HG02840 (cell line): Measurements from ENCODE around the gene TCF3.

Source experiments
- ATAC-seq: cut with Tn5 transposase; IDR thresholded peaks from one replicate; pipeline ENCODE4 v1.9.1; 2021; ENCODE audit warnings: mild to moderate bottlenecking, moderate library complexity, moderate number of reproducible peaks; ENCODE audit not compliant: unreplicated experiment, low FRiP score

TCF3 gene

DNA sequence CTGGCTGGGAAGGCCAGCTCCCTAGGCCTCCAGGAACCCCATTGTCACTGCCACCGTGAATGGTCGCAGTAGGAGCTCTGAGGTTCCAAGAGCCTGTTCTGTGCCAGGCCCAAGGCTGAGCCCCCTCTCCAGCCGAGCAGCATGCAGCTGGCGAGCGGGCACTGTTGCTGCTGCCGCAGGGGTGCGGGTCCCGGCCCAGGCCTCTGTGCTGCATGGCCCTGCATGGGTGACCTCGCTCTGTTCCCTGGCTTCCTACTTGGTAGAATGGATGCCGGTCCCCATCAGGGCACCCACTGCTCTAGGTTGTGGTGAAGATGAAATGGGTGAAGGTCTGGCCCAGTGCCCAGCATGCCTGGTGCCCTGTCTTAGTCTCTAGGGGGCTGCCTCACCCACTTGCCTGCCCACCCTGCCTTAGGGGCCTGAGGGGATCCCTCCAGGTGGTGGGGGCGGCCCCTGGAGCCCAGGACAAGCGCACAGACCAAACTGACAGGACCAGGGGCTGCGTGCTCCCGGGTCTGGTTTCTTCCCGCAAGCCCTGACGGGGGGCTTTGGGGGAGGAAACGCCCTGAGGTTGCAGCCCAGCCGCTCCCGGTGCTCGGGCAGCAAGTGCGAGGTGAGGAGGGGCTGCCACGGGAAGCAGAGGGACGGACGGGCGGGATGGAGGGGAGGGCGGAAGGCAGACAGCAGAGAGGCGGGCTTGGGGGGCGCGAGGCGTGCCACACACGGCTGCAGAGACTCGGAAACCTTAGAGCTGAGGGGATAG, 38.4 kb downstream of the TCF3 start:
- no peak for ATAC-seq

DNA sequence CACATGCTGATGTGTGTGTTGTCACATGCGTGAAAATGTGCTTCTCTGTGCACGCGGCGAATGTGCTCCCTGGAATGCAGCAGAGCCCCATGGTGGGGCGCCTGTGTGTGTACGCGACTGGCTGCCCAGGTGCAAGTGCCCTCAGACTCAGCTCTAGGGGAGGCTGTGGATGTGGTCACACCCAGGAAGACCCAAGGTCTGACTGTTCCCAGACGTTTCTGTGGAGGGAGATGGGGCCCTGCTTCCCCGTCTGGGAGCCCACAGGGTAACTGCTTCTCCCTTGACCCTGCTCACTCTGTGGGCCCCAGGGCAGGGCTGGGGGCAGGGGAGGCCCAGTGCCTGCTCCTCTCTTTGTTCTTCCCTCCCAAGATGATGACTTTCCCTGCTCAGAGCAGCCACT, 39.3 kb downstream of the TCF3 start:
- ATAC-seq: no peak

DNA sequence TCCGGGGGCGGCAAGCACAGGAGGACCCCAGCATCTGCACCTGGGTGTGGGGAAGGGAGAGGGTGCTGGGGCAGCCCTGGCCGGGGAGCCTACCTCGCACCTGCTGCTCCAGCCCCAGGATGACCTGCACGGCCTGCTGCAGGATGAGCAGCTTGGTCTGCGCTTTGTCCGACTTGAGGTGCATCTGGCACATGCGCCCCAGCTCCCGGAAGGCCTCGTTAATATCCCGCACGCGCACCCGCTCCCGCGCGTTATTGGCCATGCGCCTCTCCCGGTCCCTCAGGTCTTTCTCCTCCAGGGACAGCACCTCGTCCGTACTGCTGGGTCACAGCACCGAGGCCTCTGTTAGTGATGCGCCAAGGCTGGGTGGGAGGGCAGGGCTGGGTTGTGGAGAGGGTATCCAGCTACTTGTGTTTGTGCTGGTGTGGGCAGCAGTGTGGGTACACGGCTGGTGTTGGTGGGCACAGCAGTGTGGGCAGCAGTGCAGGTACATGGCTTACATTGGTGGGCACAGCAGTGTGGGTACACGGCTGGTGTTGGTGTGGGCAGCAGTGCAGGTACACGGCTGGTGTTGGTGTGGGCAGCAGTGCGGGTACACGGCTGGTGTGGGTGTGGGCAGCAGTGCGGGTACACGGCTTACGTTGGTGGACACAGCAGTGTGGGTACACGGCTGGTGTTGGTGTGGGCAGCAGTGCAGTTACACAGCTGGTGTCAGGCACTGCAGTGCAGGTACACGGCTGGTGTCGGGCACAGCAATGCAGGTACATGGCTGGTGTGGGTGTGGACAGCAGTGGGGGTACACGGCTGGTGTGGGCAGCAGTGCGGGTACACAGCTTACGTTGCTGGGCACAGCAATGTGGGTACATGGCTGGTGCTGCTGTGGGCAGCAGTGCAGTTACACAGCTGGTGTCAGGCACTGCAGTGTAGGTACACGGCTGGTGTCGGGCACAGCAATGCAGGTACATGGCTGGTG, 40.0 kb downstream of the TCF3 start:
- no peak for ATAC-seq

DNA sequence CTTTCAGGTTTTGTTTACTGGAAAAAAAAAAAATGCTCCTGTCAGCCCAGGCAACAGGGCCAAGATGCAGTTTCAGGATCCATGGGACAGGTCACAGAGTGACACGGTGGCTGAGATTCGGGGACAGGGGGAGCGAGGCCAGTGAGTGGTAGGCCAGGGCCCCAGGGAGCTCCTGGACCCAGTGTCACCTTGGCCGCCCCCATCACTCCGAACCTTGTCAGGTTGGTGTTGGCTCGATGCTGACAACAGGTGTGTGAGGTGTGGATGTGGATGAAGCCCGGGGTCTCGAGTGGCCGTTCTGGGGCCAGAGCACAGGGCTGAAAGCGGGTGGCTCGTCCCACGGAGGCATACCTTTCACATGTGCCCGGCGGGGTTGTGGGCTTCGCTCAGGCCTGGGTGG, 41.1 kb downstream of the TCF3 start:
- ATAC-seq: no peak

DNA sequence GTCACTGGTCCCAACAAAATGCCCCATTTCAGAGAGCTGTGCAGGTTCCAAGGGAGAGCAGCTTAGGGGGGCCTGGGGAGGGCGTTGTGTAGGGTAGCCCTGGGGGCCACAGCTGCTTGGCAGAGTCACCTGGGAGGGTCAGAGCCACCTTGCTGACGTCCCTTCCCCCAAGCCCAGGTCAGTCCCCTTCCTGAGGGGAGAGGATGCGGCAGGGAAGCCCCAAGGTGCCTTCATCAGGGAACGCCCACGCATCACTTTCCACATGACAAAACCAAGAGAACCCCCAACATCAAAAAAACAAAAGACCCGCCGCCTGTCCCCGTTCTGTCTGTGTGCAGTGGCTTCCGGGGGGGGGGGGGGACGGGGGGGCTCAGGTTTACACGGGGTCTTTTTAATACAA, 41.8 kb downstream of the TCF3 start:
- no peak for ATAC-seq

DNA sequence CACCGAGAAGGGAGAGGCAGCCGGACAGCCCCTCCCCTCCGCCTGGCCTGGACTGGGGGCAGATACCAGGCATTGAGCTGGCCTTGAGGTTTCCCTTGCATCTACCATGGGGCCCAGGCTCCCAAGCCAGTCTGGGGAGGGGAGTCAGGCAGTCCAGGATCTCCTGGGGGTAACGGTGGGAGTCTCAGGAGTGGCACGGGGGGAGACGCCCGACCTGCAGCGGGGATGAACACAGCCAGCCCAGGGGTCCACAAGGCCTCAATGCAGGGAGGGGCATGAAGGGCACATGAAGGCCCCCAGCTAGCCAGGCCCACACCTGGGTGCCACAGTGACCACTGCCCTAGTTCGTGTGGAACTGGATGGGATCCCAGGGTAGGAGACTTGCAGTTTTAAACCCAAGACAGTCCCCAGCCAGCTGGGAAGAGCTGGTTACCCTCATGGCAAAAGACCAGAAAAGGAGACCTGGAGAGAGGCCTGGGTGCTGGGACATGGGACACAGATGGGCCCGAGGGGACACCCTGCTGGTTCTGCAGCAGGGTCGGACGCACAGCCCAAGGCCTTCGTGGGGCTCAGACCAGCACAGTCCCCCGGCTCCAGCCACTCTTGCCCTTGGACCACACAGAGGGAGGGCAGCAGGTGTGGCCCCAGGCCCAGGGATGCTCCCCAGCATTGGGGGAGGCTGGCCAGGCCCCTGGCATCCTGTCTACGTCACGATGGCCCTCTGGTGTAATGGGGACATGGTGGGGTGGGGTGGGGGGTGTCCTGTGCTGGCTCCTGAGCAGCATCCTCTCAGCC, 42.5 kb downstream of the TCF3 start:
- no peak for ATAC-seq

DNA sequence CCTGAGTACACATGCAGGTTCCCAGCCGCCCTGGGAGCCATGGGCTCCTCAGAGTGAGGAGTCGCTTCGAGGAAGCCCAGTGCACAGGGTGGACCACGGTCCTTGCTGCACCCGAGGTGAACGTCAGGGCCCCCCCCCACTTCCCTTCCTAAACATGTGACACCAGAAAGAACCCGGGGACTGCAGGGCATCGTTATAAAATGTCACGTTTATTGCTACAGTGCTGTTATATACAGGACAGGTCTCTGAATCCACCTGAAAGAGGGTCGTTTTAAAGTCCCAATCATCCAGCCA, 43.4 kb downstream of the TCF3 start:
- no peak for ATAC-seq

DNA sequence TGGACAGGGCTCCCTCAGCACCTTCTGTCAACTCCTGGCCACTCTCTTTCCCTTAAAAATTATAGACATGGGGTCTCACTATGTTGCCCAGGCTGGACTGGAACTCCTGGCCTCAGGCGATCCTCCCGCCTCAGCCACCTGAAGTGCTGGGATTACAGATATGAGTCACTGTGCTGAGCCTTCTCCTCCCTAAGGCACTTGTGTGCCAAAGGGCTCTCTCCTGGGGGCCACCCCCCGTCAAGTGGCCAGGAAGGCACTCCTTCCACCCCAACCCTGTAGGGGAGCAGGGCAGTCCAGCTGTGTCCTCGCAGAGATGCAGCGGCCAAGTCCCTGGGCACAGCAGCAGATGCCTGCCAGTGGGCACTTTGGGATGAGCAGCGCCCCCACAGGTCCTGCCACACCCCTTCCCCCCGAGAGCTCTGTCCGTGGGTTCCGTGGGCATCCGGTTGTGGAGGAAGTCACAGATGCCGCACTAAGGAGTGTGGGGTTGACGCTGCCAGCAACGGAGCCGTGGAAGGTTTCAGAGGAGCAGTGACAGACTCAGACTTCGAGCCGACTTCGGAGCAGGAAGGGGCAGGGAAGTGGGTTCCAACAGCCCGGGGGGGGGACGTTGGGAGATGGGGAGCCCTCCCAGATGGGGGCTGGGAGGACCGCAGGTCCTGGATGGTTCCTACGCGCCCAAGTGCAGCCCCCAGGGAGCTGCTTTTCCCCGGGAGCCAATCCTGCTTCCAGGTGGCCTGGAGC, 43.9 kb downstream of the TCF3 start:
- no peak for ATAC-seq

DNA sequence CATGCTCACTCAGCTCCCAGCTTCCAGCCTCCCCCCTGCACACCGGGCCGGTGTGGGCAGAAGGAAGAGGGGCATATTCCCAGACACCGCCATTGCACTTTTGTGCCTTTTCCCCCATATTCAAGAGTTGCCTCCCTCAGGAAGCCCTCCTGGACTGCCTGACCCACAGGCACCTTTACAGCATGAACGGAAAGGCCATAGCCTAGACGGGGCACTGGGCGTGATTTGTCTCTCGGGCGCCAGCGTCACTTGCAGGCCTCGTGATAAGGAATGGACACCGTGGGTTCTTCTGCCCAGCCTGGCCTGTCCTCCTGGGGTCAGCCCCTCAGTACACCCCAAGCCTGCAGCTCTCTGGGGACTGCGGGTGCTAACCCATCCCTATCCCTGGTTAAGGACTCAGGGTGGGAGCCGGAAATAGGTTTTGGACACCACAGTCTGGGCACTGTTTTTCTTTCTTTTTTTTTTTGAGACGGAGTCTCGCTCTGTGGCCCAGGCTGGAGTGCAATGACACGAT, 46.2 kb downstream of the TCF3 start:
- no peak for ATAC-seq

DNA sequence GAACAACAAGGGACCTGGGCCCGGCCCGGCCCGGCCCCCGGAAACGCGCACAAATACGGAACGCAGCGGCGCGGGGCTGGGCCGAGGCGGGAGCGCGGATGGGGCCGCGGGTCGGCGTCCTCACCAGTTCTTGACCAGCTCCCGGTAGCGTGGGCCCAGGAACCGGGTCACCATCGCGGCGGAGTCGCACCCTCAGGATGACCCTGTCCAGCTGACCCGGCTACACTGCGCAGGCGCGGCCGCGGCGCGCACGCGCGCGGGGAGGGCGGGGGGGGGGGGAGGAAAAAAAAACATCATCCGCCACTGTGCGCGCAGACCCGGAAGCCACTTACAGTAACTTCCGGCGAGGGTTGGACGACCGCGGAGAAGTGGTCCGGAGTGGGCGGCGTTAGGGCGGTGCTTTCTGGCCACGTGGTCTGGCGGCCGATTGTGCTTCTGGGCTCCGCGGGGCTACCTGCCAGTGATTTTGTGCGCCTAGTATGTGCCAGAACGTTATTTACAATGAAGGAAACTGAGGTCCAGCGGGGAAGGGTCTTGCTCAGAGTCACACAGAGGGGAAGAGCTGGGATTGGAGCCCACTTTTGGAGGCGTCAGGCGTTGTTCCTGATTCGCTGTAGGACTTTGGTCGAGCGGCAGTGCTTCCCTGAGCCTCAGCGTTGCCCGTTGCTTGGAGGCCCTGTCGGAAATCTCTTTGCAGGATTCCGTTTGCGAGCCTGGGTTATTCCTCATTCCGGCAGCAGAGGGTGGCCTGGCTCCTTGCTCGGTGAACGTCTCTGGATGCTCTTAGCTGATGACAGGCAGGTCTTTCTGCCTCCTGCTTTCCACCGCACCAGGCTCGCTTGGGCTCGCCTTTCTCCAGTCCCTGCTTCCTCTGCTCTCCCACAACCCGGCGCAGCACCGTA, 46.9 kb downstream of the TCF3 start, which contains the start of gene UQCR11:
Gene UQCR11, minus strand, starts transcription at position 227 of the 902 bp plus-strand sequence. Its CDS starts 53 bp downstream, at position 174.
- peak; percentile 82 for ATAC-seq

DNA sequence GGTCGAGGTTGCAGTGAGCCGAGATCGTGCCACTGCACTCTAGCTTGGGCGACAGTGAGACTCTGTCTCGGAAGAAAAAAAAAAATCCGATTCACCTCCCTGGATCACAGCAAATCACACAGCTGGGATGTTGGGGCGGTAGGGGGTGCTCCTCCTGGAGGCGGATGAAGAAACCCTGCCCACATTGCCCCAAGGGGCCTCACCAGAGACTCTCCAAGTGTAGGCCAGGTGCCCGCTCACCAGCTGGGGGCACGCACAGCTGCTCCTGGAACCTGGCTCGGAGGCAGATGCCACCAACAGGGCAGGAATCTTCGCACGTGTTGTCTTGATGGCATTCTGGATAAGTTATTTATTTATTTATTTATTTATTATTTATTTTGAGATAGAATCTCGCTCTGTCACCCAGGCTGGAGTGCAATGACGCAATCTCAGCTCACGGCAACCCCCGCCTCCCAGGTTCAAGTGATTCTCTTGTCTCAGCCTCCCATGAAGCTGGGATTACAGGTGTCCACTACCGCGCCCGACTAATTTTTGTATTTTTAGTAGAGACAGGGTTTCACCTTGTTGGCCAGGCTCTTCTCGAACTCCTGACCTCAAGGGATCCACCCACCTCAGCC, 50.2 kb downstream of the TCF3 start:
- no peak for ATAC-seq

DNA sequence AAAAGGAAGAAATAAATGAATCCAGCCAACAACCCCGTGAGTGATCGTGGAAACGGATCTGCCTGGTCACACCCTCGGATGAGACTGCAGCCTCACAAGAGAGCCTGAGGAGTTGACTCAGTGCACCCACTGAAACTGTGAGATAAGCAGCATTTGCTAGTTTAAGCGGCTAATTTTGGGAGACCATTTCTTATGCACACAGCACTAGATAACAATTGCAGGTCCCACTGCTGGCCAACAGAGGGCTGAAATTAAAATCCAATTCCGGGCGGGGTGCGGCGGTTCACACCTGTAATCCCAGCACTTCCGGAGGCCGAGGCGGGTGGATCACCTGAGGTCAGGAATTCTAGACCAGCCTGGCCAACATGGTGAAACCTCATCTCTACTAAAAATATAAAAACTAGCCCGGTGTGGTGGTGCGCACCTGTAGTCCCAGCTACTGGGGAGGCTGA, 50.8 kb downstream of the TCF3 start:
- no peak for ATAC-seq

DNA sequence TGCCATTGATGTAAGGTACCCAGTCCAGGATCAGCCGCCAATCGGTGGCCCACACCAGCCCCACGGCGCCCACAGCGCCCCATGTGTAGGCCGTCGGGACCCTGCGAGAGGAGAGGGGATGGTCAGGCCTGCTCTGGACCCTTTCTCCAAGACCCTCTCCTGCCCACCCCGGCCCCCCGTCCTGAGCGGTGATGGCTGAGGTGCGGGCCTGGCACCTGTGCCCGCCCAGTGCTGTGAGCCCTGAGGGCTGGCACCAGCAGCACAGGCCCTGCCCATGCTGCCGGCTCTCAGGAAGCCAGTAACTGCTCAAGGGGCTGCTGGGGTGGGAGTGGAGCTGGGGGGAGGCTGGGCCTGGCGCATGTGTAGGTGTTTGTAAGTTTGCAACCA, 53.0 kb downstream of the TCF3 start:
- ATAC-seq: no peak

DNA sequence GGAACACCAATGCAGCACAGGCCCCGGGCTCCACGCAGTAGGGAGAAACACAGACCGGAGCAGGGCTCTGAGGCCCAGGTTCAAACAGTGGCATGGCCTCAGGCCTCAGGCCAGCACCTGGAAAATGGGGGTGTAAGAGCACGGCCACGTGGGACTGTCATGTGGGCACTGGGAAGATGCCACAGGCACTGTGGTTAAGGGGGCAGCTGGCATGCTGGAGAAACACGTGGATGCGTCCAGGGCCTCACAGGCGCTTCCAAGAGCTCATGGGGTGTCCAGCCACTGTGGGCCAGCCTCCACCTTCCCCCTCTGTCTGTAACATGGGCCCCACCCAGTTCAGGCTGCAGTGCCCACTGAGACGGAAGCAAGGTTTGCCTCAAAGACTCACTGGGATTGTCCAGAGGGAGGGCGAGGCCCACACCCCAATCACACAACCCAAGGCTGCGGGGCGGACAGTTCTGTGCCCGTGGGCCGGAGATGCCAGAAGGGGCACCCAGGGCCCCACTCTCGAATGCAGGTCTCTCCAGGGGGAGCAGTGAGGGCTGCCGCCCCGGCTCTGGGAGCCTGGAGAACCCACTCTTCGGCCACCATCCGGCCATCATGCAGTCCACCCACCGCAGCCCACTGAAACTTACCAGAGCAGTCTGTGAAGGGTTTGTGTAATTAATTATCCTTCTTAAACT, 53.5 kb downstream of the TCF3 start:
- ATAC-seq: no peak

DNA sequence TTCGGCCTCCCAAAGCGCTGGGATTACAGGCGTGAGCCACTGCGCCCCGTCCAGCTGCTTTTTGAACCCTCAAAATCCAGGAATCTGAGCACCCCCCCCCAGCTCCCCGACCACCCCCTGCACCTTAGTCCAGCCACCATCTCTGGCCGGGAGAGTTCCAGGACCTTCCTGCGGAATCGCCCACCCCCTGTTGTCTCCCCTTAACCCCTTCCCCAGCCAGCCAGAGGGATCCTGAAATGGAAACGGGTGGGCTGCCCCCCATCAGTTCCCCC, 59.0 kb downstream of the TCF3 start:
- no peak for ATAC-seq

DNA sequence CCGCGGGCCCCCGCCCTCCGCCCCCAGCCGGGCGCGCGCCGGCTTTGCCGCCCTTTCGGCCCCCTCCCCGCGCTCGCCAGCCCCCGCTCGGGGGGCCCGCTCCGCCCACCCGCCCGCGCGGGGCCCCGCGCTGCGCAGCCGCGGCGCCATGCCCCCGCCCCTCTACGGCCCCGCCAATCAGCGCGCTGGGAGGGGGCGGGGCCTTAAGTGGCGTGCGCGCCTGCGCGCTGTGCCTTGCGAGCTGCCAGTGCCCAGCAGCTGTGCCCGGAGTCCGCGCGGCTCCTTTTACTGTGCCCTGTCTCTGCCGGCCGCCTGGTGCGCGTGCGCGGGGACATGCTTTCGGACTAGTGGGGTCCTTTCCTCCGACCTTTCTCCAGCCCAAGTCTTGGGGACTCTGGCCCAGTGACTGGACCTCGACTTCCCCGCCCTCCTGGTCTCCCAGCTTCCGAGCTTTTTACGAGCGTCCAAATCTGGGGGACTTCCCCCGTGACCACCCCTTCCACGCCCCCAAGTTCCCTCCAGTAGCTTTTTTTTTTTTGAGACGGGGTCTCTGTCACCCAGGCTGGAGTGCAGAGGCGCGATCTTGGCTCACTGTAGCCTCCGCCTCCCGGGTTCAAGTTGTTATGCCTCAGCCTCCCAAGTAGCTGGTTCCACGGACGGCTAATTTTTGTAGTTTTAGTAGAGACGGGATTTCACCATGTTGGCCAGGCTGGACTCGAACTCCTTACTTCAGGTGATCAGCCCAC, 59.5 kb downstream of the TCF3 start, which contains the start of gene MBD3:
Gene MBD3, minus strand, starts transcription at position 111 of the 746 bp plus-strand sequence. CDS start 234 bp downstream, outside the sequence.
- peak; percentile 60 for ATAC-seq

DNA sequence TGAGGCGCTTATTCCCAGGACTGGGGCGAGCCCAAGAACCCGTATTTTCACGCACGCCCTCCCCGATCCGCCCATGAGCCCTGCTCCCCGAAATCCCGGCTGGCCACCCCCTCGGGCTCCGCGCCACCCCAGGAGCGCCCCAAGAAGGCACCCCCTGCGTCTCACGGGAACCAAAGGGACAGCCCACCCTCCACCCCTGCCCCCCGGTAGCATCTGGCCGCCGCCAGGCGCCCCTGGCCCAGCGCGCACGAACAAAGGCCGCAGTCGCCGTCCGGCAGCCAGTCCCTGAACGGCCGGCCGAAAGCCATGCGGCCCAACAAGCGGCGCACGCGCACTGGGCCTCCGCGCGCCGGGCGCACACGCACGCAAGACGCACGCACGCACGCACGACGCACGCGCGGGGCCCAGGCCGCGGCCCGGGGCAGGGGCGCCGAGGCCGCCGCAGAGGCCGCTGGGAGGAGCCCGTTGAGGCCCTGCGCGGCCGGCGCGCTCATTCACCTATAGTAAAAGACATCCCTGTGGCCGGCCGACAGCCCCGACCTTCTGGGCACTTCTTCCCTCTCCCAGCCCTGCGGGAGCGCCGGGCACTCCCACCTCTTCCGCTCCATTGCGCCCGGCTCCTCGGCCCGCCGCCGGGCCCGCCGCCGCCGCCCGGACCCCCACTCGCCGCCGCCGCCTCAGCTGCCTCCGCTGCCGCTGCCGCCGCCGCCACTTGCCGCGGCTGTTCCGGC, 60.2 kb downstream of the TCF3 start:
- ATAC-seq: peak; percentile 69
